Right kidney (tissue), 1 donor: ENCODE data around the gene RNF207.

Experiments
- DNase-seq: peaks from one replicate; pipeline ENCODE4 v3.0.0-alpha.2; 2016

Gene RNF207

GRCh38 chr1:6174621-6175410 lies 31.1 kb upstream of the RNF207 start:
- no peak for DNase-seq

- DNase-seq, result no peak
Observed at GRCh38 chr1:6175411-6175828, 30.5 kb upstream of the RNF207 start.

GRCh38 chr1:6176779-6177178 lies 29.1 kb upstream of the RNF207 start:
- DNase-seq, result no peak

- no peak for DNase-seq
Observed at GRCh38 chr1:6177681-6178380, 28.1 kb upstream of the RNF207 start.

- DNase-seq, result peak; percentile 37
Observed at GRCh38 chr1:6178751-6179563, 27.0 kb upstream of the RNF207 start.

GRCh38 chr1:6179564-6180175 lies 26.2 kb upstream of the RNF207 start:
- no peak for DNase-seq

GRCh38 chr1:6180268-6180706 lies 25.6 kb upstream of the RNF207 start, which contains the start of gene CHD5:
TSS of gene CHD5 (minus strand) at chr1:6180321. CDS start at chr1:6180023, 298 bp downstream.
- peak; percentile 36 for DNase-seq

- DNase-seq, result peak; percentile 40
Observed at GRCh38 chr1:6180707-6181311, 25.1 kb upstream of the RNF207 start.

GRCh38 chr1:6181347-6181770 lies 24.6 kb upstream of the RNF207 start:
- DNase-seq, result no peak

GRCh38 chr1:6183520-6183989 lies 22.4 kb upstream of the RNF207 start:
- no peak for DNase-seq

- no peak for DNase-seq
Observed at GRCh38 chr1:6184083-6184783, 21.7 kb upstream of the RNF207 start.

- DNase-seq, result no peak
Observed at GRCh38 chr1:6185151-6185550, 20.8 kb upstream of the RNF207 start.

- DNase-seq, result no peak
Observed at GRCh38 chr1:6185635-6186382, 20.1 kb upstream of the RNF207 start.

GRCh38 chr1:6188466-6188865 lies 17.5 kb upstream of the RNF207 start:
- no peak for DNase-seq

- no peak for DNase-seq
Observed at GRCh38 chr1:6191968-6192367, 14.0 kb upstream of the RNF207 start.

- no peak for DNase-seq
Observed at GRCh38 chr1:6197746-6198427, 8.0 kb upstream of the RNF207 start.

GRCh38 chr1:6198646-6199297 lies 7.1 kb upstream of the RNF207 start:
- no peak for DNase-seq

GRCh38 chr1:6199298-6200187 lies 6.4 kb upstream of the RNF207 start, which contains the start of gene RPL22:
TSS of gene RPL22 (minus strand) at chr1:6199595. CDS start at chr1:6199573, 22 bp downstream.
- DNase-seq, result peak; percentile 90
